ENCODE measurements around the gene DHX34.
"Not testable (repeated sequence)": the region's sequence is repeated elsewhere in the genome, so short reads cannot be mapped to it uniquely, and the experiment has no call there.

Gene DHX34, protein sequence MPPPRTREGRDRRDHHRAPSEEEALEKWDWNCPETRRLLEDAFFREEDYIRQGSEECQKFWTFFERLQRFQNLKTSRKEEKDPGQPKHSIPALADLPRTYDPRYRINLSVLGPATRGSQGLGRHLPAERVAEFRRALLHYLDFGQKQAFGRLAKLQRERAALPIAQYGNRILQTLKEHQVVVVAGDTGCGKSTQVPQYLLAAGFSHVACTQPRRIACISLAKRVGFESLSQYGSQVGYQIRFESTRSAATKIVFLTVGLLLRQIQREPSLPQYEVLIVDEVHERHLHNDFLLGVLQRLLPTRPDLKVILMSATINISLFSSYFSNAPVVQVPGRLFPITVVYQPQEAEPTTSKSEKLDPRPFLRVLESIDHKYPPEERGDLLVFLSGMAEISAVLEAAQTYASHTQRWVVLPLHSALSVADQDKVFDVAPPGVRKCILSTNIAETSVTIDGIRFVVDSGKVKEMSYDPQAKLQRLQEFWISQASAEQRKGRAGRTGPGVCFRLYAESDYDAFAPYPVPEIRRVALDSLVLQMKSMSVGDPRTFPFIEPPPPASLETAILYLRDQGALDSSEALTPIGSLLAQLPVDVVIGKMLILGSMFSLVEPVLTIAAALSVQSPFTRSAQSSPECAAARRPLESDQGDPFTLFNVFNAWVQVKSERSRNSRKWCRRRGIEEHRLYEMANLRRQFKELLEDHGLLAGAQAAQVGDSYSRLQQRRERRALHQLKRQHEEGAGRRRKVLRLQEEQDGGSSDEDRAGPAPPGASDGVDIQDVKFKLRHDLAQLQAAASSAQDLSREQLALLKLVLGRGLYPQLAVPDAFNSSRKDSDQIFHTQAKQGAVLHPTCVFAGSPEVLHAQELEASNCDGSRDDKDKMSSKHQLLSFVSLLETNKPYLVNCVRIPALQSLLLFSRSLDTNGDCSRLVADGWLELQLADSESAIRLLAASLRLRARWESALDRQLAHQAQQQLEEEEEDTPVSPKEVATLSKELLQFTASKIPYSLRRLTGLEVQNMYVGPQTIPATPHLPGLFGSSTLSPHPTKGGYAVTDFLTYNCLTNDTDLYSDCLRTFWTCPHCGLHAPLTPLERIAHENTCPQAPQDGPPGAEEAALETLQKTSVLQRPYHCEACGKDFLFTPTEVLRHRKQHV

DNA sequence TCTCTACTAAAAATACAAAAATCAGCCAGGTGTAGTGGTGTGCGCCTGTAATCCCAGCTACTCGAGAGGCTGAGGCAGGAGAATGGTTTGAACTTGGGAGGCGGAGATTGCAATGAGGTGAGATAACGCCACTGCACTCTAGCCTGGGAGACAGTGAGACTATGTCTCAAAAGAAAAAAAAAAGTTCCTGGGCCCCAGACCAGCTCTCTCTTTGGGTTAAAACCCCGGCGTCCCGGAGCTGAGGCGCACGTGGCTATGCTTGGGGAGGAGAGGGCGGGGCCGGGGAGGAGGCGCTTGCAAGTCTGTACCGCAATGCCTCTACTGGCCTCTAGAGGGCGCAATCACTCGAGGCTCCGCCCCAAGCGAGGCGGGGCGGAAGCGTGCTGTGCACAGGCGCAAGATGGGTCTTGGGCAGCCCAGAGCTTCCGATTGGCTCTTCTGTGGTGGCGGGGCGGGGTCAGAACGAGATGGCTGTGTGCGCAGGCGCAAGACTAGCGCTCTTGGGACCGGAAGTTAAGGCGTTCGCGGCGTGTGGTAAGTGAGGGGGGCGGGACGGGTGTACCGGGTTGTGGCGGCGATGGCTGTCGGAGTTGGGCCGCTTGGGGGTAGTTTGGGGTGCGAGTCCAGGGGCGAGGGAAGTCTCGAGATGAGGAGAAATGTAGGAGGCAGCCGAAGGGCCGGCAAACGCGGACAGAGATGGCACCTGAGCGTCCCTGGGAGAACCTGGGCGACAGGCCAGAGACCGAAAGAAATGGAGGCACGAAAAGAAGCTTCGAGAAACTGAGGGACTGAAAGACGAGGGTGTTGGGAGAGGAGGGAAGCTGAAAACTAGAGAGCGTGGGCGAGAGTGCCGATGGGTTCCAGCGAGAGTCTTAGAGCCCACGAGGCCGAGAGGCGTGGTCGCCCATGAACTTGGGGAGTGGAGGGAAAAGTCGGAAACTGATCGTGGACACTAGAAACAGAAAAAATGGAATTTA lies at the start of gene DHX34:
Gene DHX34 (plus strand): TSS at position 497 of the 977 bp plus-strand sequence. CDS start 3,716 bp downstream, outside the sequence.
- DNase-seq, result peak; percentile 99

- DNase-seq, result not testable (repeated sequence)
These were observed 48.2 kb upstream of the DHX34 start for GRCh38 chr19:47300867-47301266.

DNA sequence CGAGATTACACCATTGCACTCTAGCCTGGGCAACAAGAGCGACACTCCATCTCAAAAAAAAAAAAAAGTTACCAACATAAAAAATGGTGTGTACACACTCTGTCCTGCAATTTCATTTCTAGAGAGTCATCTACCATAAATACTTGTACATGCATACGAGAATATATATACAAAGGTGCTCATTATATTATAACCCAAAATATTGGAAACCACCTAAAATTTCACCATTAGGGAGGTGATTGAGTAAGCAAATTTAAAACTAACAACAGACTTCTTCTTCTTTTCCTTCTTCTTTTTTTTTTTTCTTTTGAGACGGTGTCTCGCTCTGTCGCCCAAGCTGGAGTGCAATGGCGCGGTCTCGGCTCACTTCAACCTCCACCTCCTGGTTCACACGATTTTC lies 46.9 kb upstream of the DHX34 start:
- DNase-seq, result no peak

GRCh38 chr19:47303966-47304365 lies 45.1 kb upstream of the DHX34 start:
- DNase-seq, result no peak

- DNase-seq, result peak; percentile 58
These were observed 43.8 kb upstream of the DHX34 start for GRCh38 chr19:47305309-47305751.

- DNase-seq, result no peak
These were observed 42.8 kb upstream of the DHX34 start for GRCh38 chr19:47306303-47306702.

GRCh38 chr19:47309038-47309437 lies 40.1 kb upstream of the DHX34 start:
- DNase-seq, result no peak

- DNase-seq, result no peak
These were observed 39.5 kb upstream of the DHX34 start, which contains the start of gene C5AR1 for GRCh38 chr19:47309608-47310007. Gene C5AR1 (plus strand): TSS chr19:47309861. CDS start chr19:47309896, 35 bp downstream.

DNA sequence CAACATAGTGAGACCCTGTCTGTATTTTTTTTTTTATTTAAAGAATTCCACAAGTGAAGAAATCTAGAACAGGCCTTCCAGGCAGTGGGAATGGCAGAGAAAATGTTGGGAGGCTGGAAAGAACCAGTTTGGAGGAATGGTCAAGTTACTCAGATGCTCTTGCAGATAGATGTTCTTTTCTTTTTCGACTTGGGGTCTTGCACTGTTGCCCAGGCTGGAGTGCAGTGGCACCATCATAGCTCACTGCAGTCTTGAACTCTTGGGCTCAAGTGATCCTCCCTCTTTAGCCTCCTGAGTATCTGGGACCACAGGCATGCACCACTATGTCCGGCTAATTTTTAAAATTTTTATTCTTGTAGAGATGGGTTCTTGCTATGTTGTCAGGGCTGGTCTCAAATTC lies 38.8 kb upstream of the DHX34 start:
- no peak for DNase-seq

DNA sequence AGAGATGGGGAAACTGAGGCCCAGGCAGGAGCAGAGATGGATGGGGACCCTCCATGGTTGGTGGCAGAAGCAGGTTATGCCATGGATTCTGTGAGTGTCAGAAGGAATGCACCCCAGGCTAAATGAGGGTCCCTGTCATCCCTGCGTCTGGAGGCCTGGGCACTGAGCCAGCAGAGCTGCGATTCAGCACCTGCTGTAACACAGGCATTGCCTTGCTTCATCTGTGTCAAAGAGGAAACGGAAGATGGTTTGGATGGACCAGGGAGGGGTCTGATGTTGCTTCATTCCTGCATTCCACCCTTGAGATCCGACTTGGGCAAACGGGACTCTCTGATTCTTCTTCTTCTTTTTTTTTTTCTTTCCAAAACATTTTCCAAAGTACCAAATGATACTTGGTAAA lies 38.3 kb upstream of the DHX34 start:
- no peak for DNase-seq

DNA sequence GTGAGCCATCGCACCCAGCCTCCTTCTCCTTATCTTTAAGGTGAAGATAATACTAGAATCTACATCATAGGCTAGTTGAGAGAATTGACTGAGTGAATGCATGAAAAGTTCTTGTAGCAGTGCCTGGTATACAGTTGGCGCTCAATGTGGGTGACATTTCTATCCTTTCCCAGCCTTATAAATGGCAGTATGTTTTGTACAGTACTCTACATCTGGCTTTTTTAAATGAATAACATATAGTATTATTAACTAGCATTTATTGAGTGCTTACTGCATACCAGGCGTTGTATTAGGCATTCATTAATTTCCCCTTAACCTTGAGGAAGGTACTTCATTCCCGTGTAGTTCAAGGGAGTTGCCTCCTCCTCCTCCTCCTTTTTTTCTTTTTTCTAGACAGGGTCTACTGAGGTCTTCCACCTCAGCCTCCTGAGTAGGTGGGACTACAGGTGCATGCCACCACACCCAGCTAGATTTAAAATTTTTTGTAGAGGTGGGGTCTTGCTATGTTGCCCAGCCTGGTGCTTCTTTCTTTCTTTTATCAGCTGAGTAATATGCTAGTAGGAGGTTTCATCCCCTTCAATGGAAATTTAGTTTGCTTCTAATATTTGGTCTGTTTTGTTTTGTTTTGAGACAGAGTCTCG lies 36.6 kb upstream of the DHX34 start:
- no peak for DNase-seq

- DNase-seq, result no peak
These were observed 35.3 kb upstream of the DHX34 start for GRCh38 chr19:47313754-47314295.

DNA sequence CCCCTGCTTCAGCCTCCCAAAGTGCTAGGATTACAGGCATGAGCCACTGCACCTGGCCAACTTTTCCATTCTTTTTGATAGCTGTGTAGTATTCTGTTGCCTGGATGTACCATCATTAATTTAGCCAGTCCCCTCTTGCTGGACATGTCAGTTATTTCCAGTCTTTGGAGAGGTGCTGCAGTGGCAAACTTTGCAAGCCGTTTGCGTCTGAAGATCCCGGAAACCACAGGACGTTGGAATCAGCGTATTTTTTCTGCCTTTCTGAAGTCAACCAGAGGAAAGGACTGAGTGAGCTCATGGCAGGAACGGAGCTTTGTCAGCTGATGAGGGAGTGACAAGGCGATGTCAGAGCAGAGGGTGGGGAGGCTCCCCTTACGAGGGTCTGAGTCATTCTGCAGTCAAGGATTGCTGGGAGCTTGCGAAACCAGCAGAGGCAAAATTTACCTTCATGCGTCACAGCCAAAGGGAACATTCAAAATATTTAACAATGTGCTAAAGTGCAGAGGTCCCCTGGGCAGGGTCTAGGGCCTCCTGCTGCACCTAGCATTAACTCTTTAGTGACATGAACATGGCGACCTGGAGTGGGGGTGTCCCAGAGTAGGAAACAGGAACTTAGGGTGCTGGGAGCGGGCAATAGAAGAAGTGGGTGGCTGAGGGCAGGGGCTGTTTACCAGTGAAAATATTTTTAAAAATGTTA lies 33.8 kb upstream of the DHX34 start:
- no peak for DNase-seq

DNA sequence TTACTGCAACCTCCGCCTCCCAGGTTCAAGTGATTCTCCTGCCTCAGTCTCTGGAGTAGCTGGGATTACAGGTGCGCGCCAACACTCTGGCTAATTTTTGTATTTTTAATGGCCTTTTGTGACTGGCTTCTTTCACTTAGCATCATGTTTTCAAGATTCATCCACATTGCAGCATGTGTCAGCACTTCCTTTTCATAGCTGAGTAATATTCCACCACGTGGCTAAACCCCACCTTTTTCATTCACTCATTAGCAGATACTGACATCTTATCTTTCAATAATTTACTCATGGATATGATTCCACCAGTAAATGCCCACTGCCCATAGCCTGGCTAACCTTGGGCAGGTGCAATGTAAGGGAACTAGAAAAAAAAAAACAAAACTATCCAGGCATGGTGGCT lies 32.6 kb upstream of the DHX34 start:
- no peak for DNase-seq

DNA sequence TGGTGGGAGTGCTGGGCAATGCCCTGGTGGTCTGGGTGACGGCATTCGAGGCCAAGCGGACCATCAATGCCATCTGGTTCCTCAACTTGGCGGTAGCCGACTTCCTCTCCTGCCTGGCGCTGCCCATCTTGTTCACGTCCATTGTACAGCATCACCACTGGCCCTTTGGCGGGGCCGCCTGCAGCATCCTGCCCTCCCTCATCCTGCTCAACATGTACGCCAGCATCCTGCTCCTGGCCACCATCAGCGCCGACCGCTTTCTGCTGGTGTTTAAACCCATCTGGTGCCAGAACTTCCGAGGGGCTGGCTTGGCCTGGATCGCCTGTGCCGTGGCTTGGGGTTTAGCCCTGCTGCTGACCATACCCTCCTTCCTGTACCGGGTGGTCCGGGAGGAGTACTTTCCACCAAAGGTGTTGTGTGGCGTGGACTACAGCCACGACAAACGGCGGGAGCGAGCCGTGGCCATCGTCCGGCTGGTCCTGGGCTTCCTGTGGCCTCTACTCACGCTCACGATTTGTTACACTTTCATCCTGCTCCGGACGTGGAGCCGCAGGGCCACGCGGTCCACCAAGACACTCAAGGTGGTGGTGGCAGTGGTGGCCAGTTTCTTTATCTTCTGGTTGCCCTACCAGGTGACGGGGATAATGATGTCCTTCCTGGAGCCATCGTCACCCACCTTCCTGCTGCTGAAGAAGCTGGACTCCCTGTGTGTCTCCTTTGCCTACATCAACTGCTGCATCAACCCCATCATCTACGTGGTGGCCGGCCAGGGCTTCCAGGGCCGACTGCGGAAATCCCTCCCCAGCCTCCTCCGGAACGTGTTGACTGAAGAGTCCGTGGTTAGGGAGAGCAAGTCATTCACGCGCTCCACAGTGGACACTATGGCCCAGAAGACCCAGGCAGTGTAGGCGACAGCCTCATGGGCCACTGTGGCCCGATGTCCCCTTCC lies 28.9 kb upstream of the DHX34 start:
- no peak for DNase-seq

DNA sequence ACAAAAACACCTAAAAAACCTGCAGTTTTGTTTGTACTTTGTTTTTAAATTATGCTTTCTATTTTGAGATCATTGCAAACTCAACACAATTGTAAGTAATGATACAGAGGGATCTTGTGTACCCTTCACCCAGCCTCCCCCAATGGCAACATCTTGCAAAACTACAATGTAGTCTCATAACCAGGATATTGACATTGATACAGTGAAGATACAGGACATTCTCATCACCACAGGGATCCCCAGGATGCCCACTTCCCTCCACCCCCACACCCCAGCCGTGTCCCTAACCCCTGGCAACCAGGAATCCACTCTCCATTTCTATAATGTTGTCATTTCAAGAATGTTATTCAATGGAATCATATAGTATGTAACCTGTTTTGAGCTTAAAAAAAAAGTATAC lies 27.5 kb upstream of the DHX34 start:
- DNase-seq, result no peak

- no peak for DNase-seq
These were observed 27.1 kb upstream of the DHX34 start for GRCh38 chr19:47322058-47322457.

- DNase-seq, result no peak
These were observed 25.7 kb upstream of the DHX34 start for GRCh38 chr19:47323409-47323808.

GRCh38 chr19:47323872-47324271 lies 25.2 kb upstream of the DHX34 start:
- no peak for DNase-seq
